A204.1 (cell line): ENCODE results near the gene ASTN2.

ENCODE experiments used
- FAIRE-seq: peaks from 2 replicates; lab custom pipeline; 2012; peaks lifted over from hg19 to GRCh38; lab: Jason Lieb, UNC

Gene ASTN2

DNA sequence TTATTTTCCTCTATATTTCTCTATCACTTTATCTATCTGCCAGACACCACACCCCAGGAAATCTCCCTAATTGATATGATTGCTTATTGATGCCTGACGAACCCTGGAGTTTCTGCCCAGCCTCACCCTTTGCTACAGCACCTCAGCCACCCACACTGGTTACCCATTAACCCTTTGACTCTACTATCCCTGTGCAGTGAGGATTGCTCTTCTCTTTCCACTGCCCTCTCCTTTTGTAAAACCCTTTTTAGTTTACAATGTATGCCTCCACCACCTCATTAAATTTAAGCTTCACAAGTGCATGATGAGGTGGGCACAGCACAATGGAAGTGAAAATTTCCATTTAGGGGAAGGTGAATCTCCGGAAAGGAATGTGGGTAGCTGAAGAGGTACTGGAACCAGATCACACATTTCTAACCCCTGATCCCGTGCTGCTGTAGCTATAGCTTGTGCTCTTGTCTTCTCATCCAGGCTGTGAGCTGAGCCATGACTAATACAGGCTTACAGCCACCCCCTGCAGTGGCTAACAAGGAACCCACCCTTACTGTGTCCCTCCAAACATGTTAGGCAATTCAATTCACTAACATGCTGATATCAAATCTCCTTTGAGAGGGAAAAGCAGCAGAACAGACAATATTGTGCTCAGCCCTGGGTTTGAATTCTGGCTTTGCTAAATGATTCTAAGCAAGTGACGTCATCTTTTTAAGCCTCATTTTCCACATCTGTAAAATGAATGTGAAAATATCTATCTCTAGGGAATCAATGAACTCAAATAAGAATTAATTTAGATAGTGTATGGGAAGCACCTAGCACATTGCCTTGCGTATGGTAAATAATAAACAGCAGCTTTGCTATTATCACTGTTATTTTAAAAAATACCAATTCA is 914.6 kb downstream of the ASTN2 start:
- FAIRE-seq: no peak

DNA sequence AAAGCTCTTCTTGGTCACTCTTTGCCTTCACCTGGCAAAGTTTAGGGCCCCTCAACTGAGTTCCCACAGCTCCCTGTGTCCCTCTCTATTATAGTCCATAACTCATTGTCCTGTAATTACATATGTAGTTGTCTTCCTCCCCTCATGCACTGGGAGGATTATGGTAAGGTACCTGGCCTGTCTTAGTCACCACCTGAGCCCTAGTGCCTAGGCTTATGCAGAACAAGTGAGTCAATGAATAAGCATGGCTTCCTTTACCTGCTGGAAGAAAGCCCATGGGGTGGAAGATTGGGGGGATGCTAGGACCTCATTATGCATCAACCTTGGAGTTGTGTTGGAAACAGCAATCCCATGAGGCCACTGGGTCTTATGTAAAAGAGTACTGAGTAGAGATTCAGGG is 915.4 kb downstream of the ASTN2 start:
- no peak for FAIRE-seq

DNA sequence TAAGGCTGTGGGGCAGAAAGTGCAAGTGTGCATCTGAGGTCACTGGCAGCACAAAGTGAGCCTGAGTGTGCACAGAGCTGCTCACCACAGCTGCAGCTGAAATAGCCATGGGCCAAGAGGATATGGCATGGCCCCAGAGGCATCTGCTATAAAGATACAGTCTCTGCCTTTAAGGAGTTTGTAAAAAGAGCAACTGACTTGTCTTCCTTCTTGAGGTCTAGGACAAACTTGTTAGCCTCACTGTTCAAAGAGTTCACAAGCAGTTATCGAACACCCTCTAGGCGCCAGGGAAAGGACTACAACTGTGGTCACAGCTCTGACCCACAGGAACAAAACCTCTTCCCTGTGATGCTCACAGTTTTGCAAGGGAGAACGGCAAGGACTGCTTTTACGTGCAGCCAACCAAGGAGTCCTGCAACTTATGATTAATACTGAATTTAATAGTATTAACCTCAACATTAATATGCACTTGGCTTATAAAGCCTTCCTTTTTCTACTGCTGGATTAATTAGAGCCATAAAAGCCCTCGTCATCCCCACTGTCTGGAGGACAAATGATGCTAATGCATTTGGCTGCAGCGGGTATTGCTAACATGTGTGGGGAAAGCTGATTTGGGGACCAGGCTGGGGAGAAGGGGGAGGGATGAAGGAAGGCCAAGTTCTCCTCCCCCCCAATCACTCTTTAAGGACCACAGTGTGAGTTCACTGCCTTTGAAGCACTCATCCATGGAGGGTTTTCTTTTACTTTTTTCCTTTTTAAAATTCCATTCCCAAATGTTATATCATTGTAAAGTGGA is 917.6 kb downstream of the ASTN2 start:
- FAIRE-seq: no peak

- no peak for FAIRE-seq
These were observed 918.7 kb downstream of the ASTN2 start for GRCh38 chr9:116496167-116496566.

GRCh38 chr9:116495725-116496124 is 919.1 kb downstream of the ASTN2 start:
- no peak for FAIRE-seq

- no peak for FAIRE-seq
These were observed 919.8 kb downstream of the ASTN2 start for GRCh38 chr9:116494815-116495634.

DNA sequence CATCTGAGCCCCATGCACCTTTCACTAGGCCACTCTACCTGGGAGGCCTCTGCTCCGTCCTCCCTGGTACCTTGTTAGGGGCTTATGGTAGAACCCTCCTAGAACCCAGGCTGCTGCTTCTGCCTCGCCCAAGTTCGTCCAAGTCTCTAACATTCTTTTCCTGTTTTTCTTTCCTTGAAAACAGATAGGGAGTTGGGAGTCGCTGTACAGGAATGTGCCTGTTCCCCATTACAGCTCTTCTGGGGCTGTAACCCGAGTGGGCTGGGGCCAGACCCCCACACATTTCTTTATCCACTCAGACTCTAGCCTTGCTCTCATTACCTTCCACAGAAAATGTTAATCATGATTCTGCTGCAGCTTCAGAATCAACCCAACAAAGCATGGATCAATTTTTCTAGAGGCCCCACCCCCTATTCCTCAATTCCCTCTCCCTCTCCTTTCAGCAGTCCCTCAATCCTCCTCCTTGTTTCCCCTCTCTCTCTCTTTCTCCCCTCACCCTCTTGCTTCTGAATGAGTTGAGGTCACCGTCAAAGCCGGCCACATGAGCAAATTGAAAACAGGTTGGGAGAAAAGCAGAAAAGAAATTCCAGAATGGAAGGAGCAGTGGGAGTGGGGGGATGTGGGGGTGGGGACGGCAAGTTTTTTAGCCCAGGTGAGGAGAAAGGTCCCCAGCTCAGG is 921.5 kb downstream of the ASTN2 start:
- FAIRE-seq: no peak

DNA sequence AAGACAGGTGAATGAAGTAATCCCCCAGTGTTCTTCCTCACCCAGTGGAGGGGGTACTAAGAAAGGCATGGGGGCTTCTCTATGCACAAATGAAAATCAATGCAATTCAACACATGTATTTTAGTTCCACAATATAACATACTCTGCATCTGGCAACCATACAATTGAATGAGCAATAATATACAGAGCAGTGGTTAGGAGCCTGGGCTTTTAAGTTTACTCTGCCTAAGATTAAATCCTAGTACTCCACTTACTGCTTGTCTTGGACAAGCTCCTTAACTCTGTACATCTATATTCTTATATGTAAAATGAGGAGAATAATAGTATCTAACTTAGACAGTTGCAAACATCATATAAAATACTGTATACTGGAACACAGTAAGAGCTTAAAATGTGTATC is 923.2 kb downstream of the ASTN2 start:
- no peak for FAIRE-seq

DNA sequence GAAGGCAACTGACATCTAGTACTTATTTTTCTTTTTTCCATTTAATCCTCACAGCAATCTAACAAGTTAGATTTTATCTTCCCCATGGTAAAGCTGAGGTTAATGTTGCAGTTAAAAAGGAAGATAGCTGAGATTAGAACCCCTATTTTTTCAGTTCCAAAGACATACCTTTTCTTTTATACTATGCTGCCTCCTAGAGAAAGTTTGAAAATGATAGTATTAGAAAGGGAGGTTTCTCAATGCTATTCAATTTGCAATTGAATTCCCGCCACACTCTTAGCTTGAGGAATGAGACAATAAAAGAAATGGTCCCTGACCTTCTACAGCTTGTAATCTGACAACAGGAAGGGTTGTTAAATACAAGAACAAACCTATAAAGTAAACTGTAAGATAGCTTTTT is 923.6 kb downstream of the ASTN2 start:
- no peak for FAIRE-seq

DNA sequence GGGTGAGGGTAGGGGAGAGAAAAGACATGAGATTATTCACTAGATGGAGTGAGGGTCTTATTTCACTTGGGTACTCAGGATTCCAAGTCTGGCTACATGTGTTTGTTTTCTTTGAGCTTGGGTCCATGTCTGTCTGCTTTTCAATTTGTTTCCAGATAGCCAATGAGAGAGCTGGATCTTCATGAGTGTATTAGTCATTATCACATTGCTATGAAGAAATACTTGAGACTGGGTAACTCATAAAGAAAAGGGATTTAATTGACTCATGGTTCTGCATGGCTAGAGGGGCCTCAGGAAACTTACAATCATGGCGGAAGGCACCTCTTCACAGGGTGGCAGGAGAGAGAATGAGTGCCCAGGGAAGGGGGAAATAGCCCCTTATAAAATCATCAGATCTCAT is 924.5 kb downstream of the ASTN2 start:
- FAIRE-seq: no peak

- FAIRE-seq: peak; percentile 35
These were observed 926.5 kb downstream of the ASTN2 start for GRCh38 chr9:116488373-116488772.

DNA sequence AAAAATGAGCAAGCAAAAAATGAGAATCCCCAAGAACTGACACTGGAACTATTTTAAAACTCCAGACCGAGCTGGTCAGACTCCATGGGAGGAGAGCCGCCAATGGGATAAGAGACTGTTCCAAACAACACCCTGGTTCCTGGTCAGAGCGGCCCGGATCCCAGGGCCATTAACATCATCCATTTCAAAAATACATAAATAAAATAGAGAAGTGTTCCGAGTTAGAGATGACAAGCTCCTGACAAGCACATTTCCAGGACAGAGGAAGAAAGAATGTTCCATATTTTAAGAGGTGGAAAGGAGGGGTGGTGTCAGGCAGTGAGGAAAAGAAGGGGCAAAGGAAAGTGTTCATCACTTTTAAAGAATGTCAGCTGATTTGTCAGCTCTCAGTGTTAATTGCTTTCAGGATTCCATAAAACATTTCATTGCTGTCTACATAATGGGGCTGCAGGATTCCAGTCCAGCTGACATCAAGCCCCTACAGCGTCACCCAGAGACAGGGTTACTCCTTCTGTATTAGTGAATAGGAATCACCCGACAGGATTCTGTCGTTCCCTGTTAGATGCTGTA is 930.3 kb downstream of the ASTN2 start:
- FAIRE-seq: no peak

DNA sequence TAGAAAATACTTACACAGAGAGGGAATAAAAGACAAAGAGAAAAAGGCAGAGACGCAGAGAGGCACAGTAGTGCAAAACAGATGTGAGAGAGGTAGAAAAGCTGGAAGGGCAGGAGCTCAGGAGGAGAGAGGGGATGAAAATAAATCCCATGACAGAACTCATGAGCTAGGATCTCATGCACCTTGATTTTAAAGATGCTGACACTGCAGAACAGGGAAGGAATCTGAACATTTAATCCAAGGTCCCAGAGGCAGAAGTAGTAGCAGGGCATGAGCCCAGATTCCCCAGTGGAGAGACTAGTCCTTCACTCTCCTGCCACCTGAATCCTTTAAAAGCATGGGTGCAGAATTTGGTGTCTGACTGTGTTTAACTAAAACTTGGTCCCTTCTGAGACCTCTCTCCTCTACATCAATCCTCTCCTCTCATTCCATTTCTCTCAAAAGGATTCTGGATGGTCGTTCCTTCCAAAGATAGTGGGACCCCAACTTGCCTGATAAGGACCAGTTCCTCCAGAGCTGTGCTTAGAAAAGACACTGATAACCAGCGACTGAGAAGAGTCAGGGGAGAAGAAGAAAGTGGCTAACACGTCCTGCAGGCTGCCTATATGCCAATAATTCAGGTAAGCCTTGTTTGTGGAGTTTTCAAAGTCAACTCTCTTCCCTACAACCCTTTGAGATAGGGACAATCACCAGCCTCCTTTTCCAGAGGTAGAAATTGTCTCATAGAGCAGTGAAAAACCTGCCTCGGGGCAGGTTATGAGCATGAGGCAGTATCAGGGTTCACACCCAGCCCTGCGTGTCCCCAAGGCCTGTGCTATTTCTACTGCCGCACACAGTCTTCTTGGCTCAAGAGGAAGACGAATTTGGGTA is 931.0 kb downstream of the ASTN2 start:
- no peak for FAIRE-seq

DNA sequence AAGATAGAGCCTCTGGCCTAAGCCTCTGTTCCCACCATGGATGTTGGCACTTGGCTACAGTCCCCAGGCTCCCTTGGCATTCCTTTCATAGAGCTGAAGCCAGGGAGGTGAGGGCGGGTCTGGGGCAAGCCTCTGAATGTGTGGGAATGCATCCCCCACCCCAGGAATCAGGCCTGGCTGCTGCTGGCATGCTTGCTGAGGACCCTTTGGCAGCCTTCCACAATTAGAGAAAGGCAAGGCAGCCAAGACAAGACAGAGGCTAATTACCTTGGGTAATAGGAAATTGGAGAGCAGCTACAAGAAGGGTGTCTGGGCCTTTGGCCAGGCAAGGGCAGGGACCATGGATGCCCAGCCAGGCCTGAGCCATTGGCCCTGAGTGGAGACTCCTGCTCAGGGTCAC is 932.1 kb downstream of the ASTN2 start:
- no peak for FAIRE-seq

DNA sequence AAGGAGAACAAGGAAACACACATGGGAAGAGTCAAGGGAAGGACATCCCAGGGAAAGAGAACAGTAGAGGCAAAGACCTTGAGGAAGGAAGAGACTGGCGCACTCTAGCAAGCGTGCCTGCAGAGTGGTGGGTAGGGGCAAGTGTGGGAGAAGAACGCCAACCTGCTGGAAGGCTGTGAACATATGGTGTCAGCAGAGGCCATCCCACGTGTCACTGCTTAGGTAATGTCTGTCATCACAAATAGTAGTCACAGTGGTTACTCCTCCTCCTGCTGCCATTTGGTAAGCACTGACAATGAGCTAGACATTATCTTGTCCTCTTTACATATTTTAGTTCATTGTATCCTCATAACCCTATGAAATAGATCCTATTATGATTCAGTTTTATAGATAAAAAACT is 934.2 kb downstream of the ASTN2 start:
- no peak for FAIRE-seq

DNA sequence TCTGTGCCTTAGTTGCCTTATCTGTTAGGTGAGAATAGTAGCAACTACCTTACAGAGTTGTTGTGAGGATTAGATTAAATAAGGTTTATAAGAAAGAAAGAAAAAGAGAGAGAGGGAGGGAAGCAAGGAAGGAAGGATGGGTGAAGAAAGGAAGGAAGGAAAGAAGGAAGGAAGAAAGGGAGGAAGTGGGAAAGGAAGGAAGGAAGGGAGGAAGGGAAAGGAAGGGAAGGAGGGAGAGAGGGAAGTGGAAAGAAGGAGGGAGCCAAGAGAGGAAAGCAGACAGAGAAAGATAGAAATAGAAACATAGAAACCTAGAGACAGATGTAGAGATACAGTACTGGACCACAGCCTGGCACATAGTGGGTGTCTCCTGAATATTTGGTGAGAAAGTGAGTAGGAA is 934.9 kb downstream of the ASTN2 start:
- no peak for FAIRE-seq

DNA sequence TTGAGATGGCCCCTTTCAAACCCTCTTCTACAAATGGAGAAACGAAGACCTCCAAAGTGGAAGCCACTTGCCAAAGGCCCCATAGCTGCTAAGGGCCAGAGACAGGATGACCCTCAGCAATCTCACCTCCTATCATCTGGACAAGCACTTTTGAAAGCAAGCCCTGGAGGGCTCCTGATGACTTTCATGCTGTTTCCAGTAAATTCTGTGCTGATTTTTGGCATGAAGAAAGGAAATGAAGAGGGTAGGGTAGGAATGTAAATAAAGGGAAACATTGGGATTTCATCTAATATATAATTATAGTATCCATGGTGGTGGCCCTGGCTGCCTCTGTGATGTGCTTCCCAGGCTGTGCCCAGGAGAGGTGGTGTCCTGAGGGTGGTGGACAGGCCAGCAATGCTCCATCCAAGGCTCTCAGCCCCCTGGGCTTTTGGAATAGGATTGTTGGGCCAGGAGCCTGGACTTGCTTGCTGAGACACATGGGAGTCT is 935.8 kb downstream of the ASTN2 start:
- FAIRE-seq: no peak

- no peak for FAIRE-seq
These were observed 937.2 kb downstream of the ASTN2 start for GRCh38 chr9:116477584-116478141.

- no peak for FAIRE-seq
These were observed 937.9 kb downstream of the ASTN2 start for GRCh38 chr9:116476935-116477381.

DNA sequence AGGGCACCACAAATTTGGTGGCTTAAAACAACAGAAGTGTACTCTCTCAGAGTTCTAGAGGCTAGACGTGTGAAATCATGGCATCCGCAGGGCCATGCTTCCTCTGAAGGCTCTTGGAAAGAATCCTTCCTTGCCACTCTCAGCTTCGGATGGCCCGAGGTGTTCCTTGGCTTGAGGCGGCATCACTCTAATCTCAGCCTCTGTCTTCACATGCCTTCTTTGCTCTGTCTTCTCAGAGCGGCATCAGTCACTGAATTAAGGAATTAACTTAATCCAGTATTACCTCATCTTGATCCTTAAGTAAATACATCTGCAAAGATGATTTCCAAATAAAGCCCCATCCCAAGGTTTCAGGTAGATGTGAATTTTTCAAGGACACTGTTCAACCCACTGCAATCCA is 938.9 kb downstream of the ASTN2 start:
- FAIRE-seq: no peak
